Measurements from ENCODE around the gene SH2D3C. TPM values are rescaled to one million over a fixed set of nuclear protein-coding genes. Genes with fewer than 3 reads are reported as not detected.

The SH2D3C gene
- total and polyA plus RNA-seq, 10 of the 15 experiments (the other 5 are each of a cell fraction or from before 2014, with no cell fraction given), result 1.2 to 23.5 (median 16.2) TPM

- TF ChIP-seq IRF5 (IDR thresholded peaks at IDR 0.05; ENCODE audit: borderline replicate concordance) (no peak), ZNF592 (IDR thresholded peaks at IDR 0.05) (0 out of 2 replicates have a peak, but pooled peaks have one; percentile 53), HDAC2 (IDR thresholded peaks at IDR 0.05) (no peak), IKZF1 (conservative IDR thresholded peaks at IDR 0.05) (peak; percentile 90), CHD1 (IDR thresholded peaks at IDR 0.05; ENCODE audit: low read depth, low read length) (no peak), HCFC1 (IDR thresholded peaks at IDR 0.05; ENCODE audit: low read length) (no peak), PAX8 (IDR thresholded peaks at IDR 0.05) (no peak), STAT1 (conservative IDR thresholded peaks at IDR 0.05) (no peak), CBX5 (IDR thresholded peaks at IDR 0.05; ENCODE audit: low read depth) (no peak), TAF1 (IDR thresholded peaks at IDR 0.05; ENCODE audit: borderline replicate concordance, low read depth, low read length) (peak; percentile 53; the same call in 1 of the 2 replicates), POLR2AphosphoS5 (IDR thresholded peaks at IDR 0.05; ENCODE audit: low read length) (no peak), PML (IDR thresholded peaks at IDR 0.05; ENCODE audit: low read length) (no peak), ZBTB4 (CRISPR knock-in tag; IDR thresholded peaks at IDR 0.05) (no peak), BMI1 (IDR thresholded peaks at IDR 0.05; ENCODE audit: borderline replicate concordance) (no peak), IKZF2 (IDR thresholded peaks at IDR 0.05) (peak; percentile 66 to 85), EGR1 (IDR thresholded peaks at IDR 0.05; ENCODE audit: borderline replicate concordance in 1 of 2, low read depth in 2 of 2, low read length in 2 of 2) (no peak), USF2 (IDR thresholded peaks at IDR 0.05; ENCODE audit: borderline replicate concordance, low read depth, low read length) (no peak), KDM1A (IDR thresholded peaks at IDR 0.05; ENCODE audit: borderline replicate concordance) (no peak), ZNF384 (IDR thresholded peaks at IDR 0.05; ENCODE audit: borderline replicate concordance, low read depth, low read length) (no peak)
Observed at GRCh38 chr9:127783111-127784008, 4.9 kb upstream of the SH2D3C start (continued).

Measured in GM12878 (cell line).